AG04450 (cell line): Measurements from ENCODE around the gene PAQR3. TPM values are rescaled to one million over a fixed set of nuclear protein-coding genes. Genes with fewer than 3 reads are reported as not detected.
A peak's percentile ranks its signal among the peaks of the same experiment; 100 is the strongest.

ENCODE experiments used
- CTCF ChIA-PET: fragments of 300-600, 350-600 bp; formaldehyde crosslinking; extraction: SDS; loops from one replicate; lab custom pipeline; 2022; ENCODE audit warnings: antibody characterized with exemption, inconsistent platforms; lab: Charles Lee
- POLR2A ChIA-PET: fragments of 350-600 bp; formaldehyde crosslinking; extraction: SDS; loops from one replicate; lab custom pipeline; 2021; ENCODE audit warnings: antibody characterized with exemption, inconsistent platforms; lab: Yijun Ruan, JAX
- DNase-seq: peaks from one replicate; pipeline ENCODE4 v3.0.0-alpha.2; 2011; ENCODE audit warnings: low read depth, low spot score
- H3K27ac ChIP-seq: one replicate; pipeline ENCODE4 v1.5.1; 2012; ENCODE audit warnings: low read depth, low read length, control low read depth
- H3K27me3 ChIP-seq: one replicate; pipeline ENCODE4 v1.6.0; 2012; ENCODE audit warnings: low read length; ENCODE audit not compliant: control insufficient read depth, insufficient read depth
- H3K4me3 ChIP-seq: 2 replicates; pipeline ENCODE4 v1.5.1; 2011; ENCODE audit warnings: mild to moderate bottlenecking, low read depth, low read length, control low read depth
- H3K9me3 ChIP-seq: 2 replicates; pipeline ENCODE4 v1.5.1; 2012; ENCODE audit warnings: low read length; ENCODE audit not compliant: control insufficient read depth, insufficient read depth
- polyA minus RNA-seq: library from RNA; depleted of rRNA, polyadenylated mRNA; stranded (reverse); fragments of >200 nt; gene quantifications from 2 replicates; pipeline ENCODE4 v1.2.3, GENCODE V29; 2011; rRNA and poly(A)+ RNA removed
- polyA plus RNA-seq: library from polyadenylated mRNA; depleted of rRNA; stranded (reverse); fragments of >200 nt; gene quantifications from 2 replicates; pipeline ENCODE4 v1.2.3, GENCODE V29; 2011; rRNA removed
- TF ChIP-seq, protein P1 (sequence below): IDR thresholded peaks from 2 replicates; pipeline ENCODE4 v1.5.1; 2011; ENCODE audit warnings: low read depth, low read length, control low read depth, inconsistent platforms

The PAQR3 gene, protein sequence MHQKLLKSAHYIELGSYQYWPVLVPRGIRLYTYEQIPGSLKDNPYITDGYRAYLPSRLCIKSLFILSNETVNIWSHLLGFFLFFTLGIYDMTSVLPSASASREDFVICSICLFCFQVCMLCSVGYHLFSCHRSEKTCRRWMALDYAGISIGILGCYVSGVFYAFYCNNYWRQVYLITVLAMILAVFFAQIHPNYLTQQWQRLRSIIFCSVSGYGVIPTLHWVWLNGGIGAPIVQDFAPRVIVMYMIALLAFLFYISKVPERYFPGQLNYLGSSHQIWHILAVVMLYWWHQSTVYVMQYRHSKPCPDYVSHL
- 22.9 and 35.7 TPM in 2 replicates for polyA plus RNA-seq
- polyA minus RNA-seq = 16.2 and 32.1 TPM in 2 replicates

DNA sequence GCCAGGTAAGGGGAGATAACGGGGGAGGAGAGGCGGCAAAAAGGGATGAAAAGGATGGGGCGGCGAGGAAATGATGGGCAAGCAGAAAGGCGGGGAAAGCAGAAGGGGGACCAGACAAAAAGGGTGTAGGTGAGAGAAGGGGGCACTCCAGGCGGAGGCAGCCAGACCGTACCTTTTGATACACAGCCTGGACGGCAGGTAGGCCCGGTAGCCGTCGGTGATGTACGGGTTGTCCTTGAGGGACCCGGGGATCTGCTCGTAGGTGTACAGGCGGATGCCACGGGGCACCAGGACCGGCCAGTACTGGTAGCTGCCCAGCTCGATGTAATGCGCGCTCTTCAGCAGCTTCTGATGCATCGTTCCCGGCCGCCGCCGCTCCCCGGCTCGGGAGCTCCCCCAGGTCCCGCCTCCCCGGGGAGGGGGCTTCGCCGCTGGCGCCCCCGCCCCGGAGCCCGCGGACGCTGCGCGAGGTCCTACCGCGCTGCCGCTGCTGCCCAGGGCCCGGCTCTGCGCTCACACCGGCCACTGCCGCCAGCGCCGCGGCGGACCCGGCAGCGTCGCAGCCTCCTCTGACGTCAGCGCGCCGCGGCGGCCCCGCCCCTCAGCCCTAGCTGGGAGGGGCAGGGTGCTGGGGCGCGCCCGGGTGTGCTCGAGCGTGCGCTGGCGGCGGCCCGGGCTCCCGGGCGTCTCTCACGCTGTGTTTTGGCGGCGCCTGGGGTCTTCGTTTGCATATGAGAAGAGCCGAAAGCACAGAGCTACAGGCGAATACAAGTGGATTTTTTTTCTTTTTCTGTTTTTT, at the start of gene PAQR3:
Gene PAQR3, minus strand, starts transcription at position 571 of the 799 bp plus-strand sequence. Its CDS starts 214 bp downstream, at position 357.
- Histone ChIP-seq H3K9me3 (no peaks in the 10 kb centered on the region), H3K4me3 (peak within 1 kb of the TSS; percentile 92), H3K27me3 (no peaks in the 10 kb centered on the region), H3K27ac (no peak within 1 kb of the TSS)
- TF ChIP-seq, protein P1, sequence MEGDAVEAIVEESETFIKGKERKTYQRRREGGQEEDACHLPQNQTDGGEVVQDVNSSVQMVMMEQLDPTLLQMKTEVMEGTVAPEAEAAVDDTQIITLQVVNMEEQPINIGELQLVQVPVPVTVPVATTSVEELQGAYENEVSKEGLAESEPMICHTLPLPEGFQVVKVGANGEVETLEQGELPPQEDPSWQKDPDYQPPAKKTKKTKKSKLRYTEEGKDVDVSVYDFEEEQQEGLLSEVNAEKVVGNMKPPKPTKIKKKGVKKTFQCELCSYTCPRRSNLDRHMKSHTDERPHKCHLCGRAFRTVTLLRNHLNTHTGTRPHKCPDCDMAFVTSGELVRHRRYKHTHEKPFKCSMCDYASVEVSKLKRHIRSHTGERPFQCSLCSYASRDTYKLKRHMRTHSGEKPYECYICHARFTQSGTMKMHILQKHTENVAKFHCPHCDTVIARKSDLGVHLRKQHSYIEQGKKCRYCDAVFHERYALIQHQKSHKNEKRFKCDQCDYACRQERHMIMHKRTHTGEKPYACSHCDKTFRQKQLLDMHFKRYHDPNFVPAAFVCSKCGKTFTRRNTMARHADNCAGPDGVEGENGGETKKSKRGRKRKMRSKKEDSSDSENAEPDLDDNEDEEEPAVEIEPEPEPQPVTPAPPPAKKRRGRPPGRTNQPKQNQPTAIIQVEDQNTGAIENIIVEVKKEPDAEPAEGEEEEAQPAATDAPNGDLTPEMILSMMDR = no peak
- ChIA-PET POLR2A (interaction anchor here (0.6 kb wide), 2 partner anchors 162 to 464 kb away, joined by 3 to 8 read pairs; no protein-coding TSS in a partner anchor), CTCF (interaction anchor here (0.6 to 2.5 kb wide), 8 partner anchors 14 to 1757 kb away, joined by 3 to 21 read pairs (median 4); no protein-coding TSS in a partner anchor)
- DNase-seq = peak; percentile 23

DNA sequence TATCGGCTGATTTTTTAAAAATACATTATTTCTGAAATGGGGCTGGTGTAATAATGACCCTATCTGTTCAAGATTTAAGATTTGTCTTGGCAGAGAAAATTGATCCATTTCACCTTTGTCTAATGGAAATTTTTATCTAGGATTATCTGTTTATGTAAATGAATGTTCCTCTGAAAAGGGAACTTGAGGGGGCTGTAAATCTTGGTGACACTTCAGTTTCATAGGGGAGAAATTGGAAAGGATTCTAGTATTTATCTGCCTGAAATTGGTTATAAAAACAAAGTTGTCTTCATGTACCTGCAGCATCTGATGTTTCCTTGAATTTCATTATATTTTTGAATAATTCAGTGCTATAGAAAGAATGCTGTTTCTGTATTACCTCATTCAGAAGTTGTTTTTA, 48.4 kb upstream of the PAQR3 start:
- ChIA-PET POLR2A (no interaction called here), CTCF (no interaction called here)

DNA sequence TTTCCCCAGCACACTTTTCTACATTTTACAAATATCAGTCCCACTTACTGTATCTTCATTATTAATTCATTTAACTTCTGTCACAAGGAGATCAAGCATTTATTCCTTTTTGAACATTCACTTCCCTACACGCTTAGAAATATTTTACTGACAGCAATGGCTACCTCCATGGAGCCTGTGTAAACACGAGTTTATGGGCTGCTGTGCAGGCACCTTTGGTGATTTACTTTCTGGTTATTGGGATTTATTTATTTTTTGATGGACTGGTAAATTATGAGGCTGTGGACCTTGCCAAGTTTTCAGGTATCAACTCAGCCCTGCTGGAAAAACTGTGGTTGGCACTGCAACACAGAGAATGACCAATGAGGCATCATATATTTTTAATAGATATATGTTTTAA, 45.4 kb upstream of the PAQR3 start:
- Histone ChIP-seq H3K27me3 (no peaks in the 10 kb centered on the region), H3K9me3 (no peaks in the 10 kb centered on the region), H3K4me3 (no peak overlapping the region), H3K27ac (no peak overlapping the region)
- DNase-seq = no peak
- POLR2A ChIA-PET = no interaction called here
- TF ChIP-seq, protein P1 = no peak
- CTCF ChIA-PET = no interaction called here

More for the DNA sequence above, 48.4 kb upstream of the PAQR3 start:
- TF ChIP-seq, protein P1 = no peak
- no peaks in the 10 kb centered on the region for H3K9me3 ChIP-seq
- DNase-seq = no peak
- no peak overlapping the region for H3K27ac ChIP-seq
- no peaks in the 10 kb centered on the region for H3K27me3 ChIP-seq
- H3K4me3 ChIP-seq = no peak overlapping the region

DNA sequence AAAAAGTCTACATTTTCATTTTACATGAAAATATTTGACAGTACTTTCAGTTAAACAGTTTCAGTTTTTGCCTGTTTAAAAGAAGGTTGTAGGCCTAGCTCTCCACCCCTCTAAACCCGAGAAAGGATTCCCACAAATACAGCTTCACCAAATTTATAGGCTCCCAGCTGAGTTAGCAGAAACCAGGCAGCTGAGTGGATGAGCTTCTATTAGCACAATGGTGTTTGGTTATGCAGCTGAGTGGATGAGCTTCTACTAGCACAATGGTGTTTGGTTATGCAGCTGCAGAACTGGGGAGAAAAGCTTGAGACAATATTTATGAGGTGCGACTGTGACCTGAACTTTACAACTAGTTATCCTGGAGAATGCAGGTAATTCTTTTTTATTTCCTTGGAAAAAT, 36.6 kb upstream of the PAQR3 start:
- Histone ChIP-seq H3K9me3 (no peaks in the 10 kb centered on the region), H3K4me3 (no peak overlapping the region), H3K27ac (no peak overlapping the region), H3K27me3 (no peaks in the 10 kb centered on the region)
- ChIA-PET POLR2A (no interaction called here), CTCF (no interaction called here)
- DNase-seq = no peak
- TF ChIP-seq, protein P1 = no peak
